Neural crest cell (in vitro differentiated cells): Measurements from ENCODE around the gene TMEM61. TPM values are rescaled to one million over a fixed set of nuclear protein-coding genes. Genes with fewer than 3 reads are reported as not detected.
"Not testable (repeated sequence)": the region's sequence is repeated elsewhere in the genome, so short reads cannot be mapped to it uniquely, and the experiment has no call there.

ENCODE experiments used
- DNase-seq: peaks from one replicate; pipeline ENCODE4 v3.0.0; 2021; ENCODE audit warnings: low read depth, mixed read lengths, low spot score
- H3K27ac Mint-ChIP-seq: one replicate; pipeline ENCODE4 v1.8.0; 2021; ENCODE audit warnings: mild to moderate bottlenecking, mixed read lengths; ENCODE audit not compliant: unreplicated experiment
- H3K27me3 Mint-ChIP-seq: 2 replicates; pipeline ENCODE4 v1.8.0; 2021; ENCODE audit warnings: low read depth, mild to moderate bottlenecking, mixed read lengths
- H3K36me3 Mint-ChIP-seq: 2 replicates; pipeline ENCODE4 v1.8.0; 2021; ENCODE audit warnings: low read depth, mild to moderate bottlenecking, mixed read lengths
- H3K4me1 Mint-ChIP-seq: 2 replicates; pipeline ENCODE4 v1.8.0; 2021; ENCODE audit warnings: mixed read lengths
- H3K4me3 Mint-ChIP-seq: one replicate; pipeline ENCODE4 v1.8.0; 2021; ENCODE audit warnings: mild to moderate bottlenecking, mixed read lengths
- H3K9me3 Mint-ChIP-seq: 2 replicates; pipeline ENCODE4 v1.8.0; 2021; ENCODE audit warnings: mixed read lengths
- CTCF ChIP-seq: fragments of 200-600 bp; sonication (generic); conservative IDR thresholded peaks from 2 replicates; pipeline ENCODE4 v1.5.0; 2021; ENCODE audit warnings: antibody characterized with exemption, mild to moderate bottlenecking
- long read RNA-seq: library from polyadenylated mRNA; unstranded; transcript quantifications from one replicate; pipeline ENCODE4 v2.0.0, GENCODE V29; 2020
- total RNA-seq: library from RNA; stranded (reverse); gene quantifications from 2 replicates; pipeline ENCODE4 v1.2.1, GENCODE V29; 2021

TMEM61 gene
- total RNA-seq = not detected in 2 replicates
- long read RNA-seq = 0 reads

GRCh38 chr1:54980528-54981241 lies at the start of gene TMEM61:
TSS of gene TMEM61 (plus strand) at chr1:54980628. CDS start at chr1:54981066, 438 bp downstream.
- Mint-ChIP-seq H3K9me3 (no peaks in the 10 kb centered on the region), H3K27ac (no peak within 1 kb of the TSS), H3K4me1 (no peaks in the 10 kb centered on the region), H3K4me3 (peak within 1 kb of the TSS; percentile 44), H3K27me3 (peaks cover 74% of the 10 kb centered on the region), H3K36me3 (no peaks in the 10 kb centered on the region)
- no peak for DNase-seq
- TF ChIP-seq CTCF = no peak

GRCh38 chr1:54931275-54931840 lies 49.1 kb upstream of the TMEM61 start:
- Mint-ChIP-seq H3K27me3 (no peaks in the 10 kb centered on the region), H3K36me3 (peaks cover 4% of the 10 kb centered on the region), H3K4me3 (no peak overlapping the region), H3K9me3 (peaks cover 4% of the 10 kb centered on the region), H3K4me1 (no peaks in the 10 kb centered on the region), H3K27ac (no peak overlapping the region)
- DNase-seq = no peak
- TF ChIP-seq CTCF = no peak

GRCh38 chr1:54934081-54934480 lies 46.3 kb upstream of the TMEM61 start:
- Mint-ChIP-seq H3K4me1 (peaks cover 18% of the 10 kb centered on the region), H3K27me3 (peaks cover 10% of the 10 kb centered on the region)
- not testable (repeated sequence) for H3K9me3 Mint-ChIP-seq, DNase-seq, H3K36me3 Mint-ChIP-seq, H3K4me3 Mint-ChIP-seq, H3K27ac Mint-ChIP-seq

- Mint-ChIP-seq H3K4me3 (no peak overlapping the region), H3K36me3 (peaks cover 4% of the 10 kb centered on the region), H3K9me3 (peaks cover 4% of the 10 kb centered on the region), H3K27me3 (peaks cover 10% of the 10 kb centered on the region), H3K27ac (no peak overlapping the region), H3K4me1 (peaks cover 23% of the 10 kb centered on the region)
- no peak for DNase-seq
- no peak for TF ChIP-seq CTCF
These were observed 45.6 kb upstream of the TMEM61 start for GRCh38 chr1:54934869-54935268.

- H3K4me1 Mint-ChIP-seq = peaks cover 27% of the 10 kb centered on the region
- peaks cover 10% of the 10 kb centered on the region for H3K27me3 Mint-ChIP-seq
- TF ChIP-seq CTCF = no peak
- no peak for DNase-seq
- peaks cover 4% of the 10 kb centered on the region for H3K36me3 Mint-ChIP-seq
- H3K9me3 Mint-ChIP-seq = peaks cover 4% of the 10 kb centered on the region
- no peak overlapping the region for H3K27ac Mint-ChIP-seq
- H3K4me3 Mint-ChIP-seq = no peak overlapping the region
These were observed 43.6 kb upstream of the TMEM61 start for GRCh38 chr1:54936791-54937190.

- peaks cover 27% of the 10 kb centered on the region for H3K4me1 Mint-ChIP-seq
- DNase-seq = no peak
- peak; percentile 16 for TF ChIP-seq CTCF
- peaks cover 4% of the 10 kb centered on the region for H3K36me3 Mint-ChIP-seq
- H3K4me3 Mint-ChIP-seq = no peak overlapping the region
- H3K27me3 Mint-ChIP-seq = peaks cover 10% of the 10 kb centered on the region
- H3K9me3 Mint-ChIP-seq = peaks cover 4% of the 10 kb centered on the region
- no peak overlapping the region for H3K27ac Mint-ChIP-seq
These were observed 43.0 kb upstream of the TMEM61 start for GRCh38 chr1:54937469-54937868.

- DNase-seq, H3K27ac Mint-ChIP-seq, H3K36me3 Mint-ChIP-seq, H3K9me3 Mint-ChIP-seq, H3K4me3 Mint-ChIP-seq: not testable (repeated sequence)
- H3K4me1 Mint-ChIP-seq = peaks cover 27% of the 10 kb centered on the region
- peaks cover 10% of the 10 kb centered on the region for H3K27me3 Mint-ChIP-seq
These were observed 41.5 kb upstream of the TMEM61 start for GRCh38 chr1:54938955-54939354.
